Measurements from ENCODE around the gene SH3GL3.

The SH3GL3 gene

GRCh38 chr15:83567318-83567717, 120.2 kb downstream of the SH3GL3 start:
- DNase-seq (ENCODE audit: low spot score) = no peak

DNA sequence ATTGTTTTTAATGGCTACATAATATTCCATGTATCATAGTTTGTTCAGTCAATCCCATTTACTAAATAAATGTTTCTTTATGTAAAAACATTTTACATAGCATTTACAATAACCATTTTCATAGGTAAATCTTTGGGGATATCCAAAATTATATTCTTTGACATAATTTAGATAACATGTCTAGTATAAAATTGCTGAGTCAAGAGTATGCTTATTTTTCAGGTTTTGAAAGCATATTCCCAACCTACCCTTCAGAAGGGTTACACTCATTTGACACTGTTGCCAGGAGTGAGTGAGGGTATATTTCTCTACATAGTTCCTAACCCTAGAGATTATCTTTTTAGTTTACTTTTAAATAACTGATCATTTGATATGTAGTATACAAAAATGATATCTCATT, 122.2 kb downstream of the SH3GL3 start:
- no peak for DNase-seq (ENCODE audit: low spot score)

GRCh38 chr15:83570756-83571155, 123.6 kb downstream of the SH3GL3 start:
- no peak for DNase-seq (ENCODE audit: low spot score)

- no peak for DNase-seq (ENCODE audit: low spot score)
Observed at GRCh38 chr15:83571820-83572707, 124.9 kb downstream of the SH3GL3 start.

DNA sequence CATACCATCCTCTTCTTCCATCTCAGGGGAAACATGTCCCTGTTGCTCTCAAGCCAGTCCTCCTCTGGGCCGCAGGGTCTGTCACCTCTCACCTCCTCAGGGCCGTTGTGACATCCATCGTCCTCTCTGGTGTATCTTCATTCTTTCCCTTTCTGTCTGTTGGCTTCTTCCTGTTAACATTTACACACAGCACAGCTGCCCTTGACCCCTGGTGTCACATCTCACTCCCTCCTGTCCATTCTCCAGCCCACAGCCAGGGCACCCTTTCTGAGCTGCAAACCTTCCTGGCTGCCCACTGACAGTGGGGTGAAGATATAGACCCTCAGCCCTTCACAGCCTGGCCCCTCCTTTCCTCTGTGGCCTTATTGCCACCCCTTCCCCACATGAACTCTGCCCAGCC, 127.2 kb downstream of the SH3GL3 start:
- no peak for DNase-seq (ENCODE audit: low spot score)

GRCh38 chr15:83578691-83579090, 131.6 kb downstream of the SH3GL3 start:
- no peak for DNase-seq (ENCODE audit: low spot score)

DNA sequence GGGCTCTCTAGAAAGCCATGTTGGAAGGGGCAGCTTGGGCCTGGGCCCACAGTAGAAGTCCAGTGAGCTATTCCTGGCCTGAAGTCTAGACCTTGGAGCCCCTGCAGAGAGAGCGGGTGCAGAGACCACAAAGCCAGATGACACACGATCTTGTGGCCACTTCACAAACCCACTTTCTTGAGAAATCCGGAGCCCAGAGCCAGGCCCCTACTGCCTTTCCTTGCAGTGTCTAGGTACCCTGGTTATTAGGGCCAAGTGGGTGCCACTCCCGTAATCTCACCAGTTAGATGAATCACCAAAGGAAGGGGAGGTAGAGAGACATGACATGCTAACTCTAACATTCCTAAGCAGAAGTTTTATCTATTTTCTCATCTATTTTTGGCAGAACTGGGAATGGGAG, 134.2 kb downstream of the SH3GL3 start:
- no peak for DNase-seq (ENCODE audit: low spot score)

GRCh38 chr15:83582381-83582780, 135.2 kb downstream of the SH3GL3 start:
- no peak for DNase-seq (ENCODE audit: low spot score)

DNA sequence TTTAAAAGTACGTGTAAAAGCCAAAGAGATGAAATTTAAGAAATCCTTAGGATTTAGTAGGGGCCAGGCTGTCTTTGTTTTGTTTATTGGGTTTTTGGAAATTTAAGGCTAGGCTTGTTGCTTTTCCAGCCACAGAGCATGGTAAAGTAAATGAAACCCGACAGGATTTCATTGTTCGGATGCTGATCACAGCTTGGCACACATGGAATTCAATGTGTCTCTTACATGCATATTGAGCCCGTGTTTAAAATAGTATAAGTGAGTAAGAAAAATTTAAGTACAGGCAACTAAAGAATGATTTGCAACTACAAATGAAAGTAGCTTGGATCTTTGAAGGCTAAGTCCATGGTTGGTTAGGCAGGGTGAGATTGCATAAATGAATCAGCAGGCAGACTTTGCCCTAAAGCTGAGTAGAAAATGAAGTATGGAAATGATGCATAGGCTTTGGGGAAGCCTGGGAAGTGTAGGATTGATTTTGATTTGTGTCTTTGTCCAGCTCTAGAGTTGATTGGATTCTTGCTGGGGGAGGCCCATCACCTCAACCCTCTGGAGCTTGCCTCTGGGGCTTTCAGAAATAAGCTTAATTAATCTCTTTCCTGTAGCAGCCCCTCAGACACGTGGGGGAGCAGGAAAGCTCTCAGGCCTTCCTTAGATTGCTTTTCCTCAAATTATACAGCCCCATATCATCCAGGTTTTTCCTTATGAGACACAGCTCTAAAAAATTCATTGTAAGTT, 138.6 kb downstream of the SH3GL3 start:
- DNase-seq (ENCODE audit: low spot score) = no peak

DNA sequence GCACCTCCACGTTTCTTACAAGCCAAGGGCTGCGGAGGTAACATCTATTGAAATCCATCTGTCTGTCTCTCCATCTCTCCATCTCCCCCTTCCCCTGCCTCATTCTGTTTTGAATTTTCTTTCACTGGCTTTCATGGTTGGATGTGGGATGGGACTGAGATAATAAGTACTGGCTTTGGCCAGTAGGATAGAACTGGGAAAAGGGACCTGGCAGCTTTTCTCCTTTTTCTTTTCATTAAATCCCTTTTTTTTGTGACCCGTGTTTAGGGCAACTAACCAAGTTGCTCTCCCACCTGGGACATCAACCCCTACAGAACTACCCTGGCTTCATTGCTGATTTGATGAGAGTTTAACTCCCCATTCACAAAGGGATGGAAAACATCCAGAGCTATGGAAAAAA, 139.9 kb downstream of the SH3GL3 start:
- DNase-seq (ENCODE audit: low spot score) = no peak

DNA sequence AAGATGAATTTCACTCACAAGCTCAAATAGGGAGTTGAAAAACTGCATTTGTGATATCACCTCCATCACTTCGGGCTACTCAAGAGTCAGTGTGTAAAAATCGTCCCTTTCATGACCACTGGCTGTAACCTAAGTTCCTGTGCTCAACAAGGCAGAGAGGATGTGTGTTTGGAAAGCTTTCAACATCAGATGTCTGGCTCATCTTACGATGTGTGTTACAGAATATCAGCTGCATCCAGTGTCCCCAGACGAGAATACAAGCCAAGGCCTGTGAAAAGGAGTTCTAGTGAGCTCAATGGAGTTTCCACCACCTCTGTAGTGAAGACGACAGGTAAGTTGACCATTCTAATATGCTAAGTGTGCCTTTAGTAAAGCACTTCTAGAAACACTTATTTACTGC, 141.3 kb downstream of the SH3GL3 start:
- DNase-seq (ENCODE audit: low spot score) = no peak

GRCh38 chr15:83592370-83593040, 145.4 kb downstream of the SH3GL3 start:
- DNase-seq (ENCODE audit: low spot score) = no peak

DNA sequence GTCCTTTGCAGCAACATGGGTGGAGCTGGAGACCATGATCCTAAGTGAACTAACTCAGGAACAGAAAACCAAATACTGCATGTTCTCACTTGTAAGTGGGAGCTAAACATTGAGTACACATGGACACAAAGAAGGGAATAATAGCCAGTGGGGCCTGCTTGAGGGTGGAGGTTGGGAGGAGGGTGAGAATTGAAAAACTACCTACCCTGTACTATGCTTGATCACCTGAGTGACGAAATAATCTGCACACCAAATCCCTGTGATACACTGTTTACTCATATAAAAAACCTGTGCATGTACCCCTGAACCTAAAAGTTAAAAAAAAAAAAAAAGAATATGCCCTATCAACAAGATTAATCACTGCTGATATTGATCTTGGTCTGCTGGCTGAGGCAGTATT, 148.1 kb downstream of the SH3GL3 start:
- no peak for DNase-seq (ENCODE audit: low spot score)

DNA sequence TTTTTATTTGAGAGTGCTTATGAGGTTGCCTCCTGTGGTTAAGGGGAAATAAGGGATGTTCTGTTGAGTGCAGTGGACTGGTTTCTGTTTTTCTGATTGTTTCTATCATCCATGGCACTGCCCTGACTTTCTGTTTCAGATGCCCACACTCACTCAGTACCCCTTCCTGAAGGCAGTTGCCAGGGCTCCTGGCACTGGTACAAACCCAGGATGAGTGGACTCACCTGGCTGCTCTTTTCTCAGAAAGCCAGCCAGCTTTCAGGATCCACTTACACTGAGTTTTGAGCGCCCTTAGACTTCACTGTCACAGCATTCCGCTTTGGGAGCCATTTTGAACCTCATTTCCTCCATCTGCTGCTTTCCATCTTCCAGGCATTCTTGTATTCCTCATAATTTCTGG, 150.9 kb downstream of the SH3GL3 start:
- no peak for DNase-seq (ENCODE audit: low spot score)

GRCh38 chr15:83602021-83602420, 154.9 kb downstream of the SH3GL3 start:
- no peak for DNase-seq (ENCODE audit: low spot score)

GRCh38 chr15:83604549-83604948, 157.4 kb downstream of the SH3GL3 start:
- no peak for DNase-seq (ENCODE audit: low spot score)

DNA sequence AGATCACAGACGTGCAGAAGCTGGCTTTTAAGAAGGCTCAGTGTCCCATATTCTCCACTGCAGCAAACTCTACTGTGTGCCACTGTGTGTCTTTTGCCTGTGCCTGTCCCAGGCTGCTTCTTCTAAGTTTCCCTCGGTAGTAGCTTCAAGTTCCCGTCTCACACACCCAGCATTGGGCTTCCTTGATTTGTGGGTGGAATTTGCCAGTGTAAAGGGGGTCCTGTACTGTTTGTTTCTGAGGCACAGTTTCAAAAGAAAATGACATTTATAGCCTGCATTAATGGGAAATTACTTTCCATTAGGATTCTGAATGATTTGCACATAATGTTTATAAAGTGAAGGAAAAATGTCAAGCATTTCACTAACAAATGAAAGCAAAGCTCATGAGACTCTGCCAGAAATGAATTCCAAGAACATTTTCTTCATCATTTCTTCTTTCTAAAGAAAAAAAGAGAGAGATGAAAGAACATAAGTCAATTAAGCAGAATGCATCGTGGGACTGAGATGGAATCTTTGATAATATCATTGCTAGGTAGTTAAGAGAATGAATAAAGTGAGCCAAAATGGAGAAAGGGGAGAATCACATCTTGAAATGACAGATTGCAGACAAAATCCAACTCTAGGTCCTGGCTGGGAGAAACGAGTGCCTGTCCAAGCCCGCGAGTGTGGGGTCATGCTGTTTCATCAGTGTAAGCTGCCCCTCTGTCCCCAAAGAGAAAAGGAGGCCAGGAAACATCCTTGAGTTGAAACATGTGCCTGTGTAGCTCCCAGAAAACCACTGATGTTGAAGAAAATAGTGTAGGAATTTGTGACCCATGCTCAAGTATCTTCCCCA, 158.2 kb downstream of the SH3GL3 start:
- DNase-seq (ENCODE audit: low spot score) = no peak

DNA sequence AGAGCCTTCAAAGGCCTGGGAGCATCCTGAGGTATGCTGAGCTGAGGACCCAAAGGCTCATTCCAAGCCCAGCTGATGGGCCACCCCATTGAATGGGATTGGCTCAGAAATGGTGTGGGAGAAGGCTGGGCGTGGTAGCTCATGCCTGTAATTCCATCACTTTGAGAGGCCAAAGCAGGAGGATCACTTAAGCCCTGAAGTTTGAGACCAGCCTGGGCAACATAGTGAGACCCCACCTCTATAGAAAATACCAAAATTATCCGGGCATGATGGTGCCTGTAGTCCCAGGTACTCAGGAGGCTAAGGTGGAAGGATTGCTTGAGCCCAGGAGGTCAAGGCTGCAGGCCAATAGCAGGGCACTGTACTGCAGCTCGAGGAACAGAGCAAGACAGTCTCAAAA, 163.0 kb downstream of the SH3GL3 start:
- no peak for DNase-seq (ENCODE audit: low spot score)

DNA sequence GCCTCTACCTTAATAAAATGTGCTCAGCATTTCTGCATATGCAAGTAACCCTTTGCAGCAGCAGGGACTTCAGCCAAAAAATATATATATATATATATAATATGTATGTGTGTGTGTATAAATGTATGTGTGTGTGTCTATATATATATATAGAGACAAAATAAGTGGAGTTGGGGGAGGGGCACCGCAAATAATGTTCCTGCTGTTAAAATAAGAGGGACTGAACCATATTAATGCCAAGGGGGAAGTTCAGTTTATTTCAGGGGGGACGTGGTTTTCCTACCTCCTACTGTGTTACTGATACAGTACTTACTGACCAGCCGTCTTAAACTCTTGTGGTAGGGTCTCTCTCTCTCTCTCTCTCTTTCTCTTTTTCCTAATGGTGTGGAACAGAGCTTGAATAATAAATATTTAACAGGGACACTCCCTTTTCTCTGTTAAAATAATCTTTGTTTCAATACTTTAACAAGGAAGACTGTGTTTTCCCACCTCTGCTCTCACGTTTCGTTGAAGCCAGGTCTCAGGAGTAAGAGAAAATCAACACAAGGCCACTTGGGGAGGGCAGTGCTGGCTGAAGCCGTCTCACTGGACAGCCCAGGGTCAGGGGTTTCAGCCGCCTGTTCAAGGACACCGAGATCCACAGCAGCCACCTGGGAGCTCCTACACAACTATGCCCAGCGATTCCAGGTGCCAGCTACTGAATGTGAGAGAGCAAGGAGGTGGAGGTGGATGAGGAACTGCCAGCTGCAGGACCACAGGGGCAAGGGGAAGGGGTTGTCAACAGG, 164.0 kb downstream of the SH3GL3 start:
- DNase-seq (ENCODE audit: low spot score) = no peak

DNA sequence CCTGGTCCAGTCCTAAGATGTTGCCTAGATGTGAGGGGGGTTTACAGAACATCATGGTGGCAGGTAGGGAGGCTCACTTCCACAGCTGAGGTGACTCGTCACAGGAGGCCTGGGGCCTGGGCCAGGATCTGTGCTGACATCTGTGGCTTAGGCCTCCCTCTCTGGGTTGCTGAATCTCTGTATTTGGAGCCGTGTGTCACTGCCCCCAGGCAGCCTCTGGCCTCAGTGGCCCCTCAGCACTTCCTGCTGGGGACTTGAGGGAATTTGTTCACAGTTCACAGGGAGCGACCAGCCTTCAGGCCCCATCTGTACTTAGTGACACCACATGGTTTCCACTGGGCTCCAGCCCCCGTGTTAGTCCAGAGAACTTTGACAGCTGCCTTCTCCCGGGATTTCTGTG, 165.1 kb downstream of the SH3GL3 start:
- DNase-seq (ENCODE audit: low spot score) = no peak
